ENCODE results near the gene PPP2R5D.
"Not testable (repeated sequence)": the region's sequence is repeated elsewhere in the genome, so short reads cannot be mapped to it uniquely, and the experiment has no call there.

PPP2R5D gene

GRCh38 chr6:42984001-42984923 is at the start of gene PPP2R5D:
Gene PPP2R5D (plus strand): TSS chr6:42984570. CDS start chr6:42984678, 108 bp downstream.
- DNase-seq (ENCODE audit: low spot score) = peak; percentile 96

DNA sequence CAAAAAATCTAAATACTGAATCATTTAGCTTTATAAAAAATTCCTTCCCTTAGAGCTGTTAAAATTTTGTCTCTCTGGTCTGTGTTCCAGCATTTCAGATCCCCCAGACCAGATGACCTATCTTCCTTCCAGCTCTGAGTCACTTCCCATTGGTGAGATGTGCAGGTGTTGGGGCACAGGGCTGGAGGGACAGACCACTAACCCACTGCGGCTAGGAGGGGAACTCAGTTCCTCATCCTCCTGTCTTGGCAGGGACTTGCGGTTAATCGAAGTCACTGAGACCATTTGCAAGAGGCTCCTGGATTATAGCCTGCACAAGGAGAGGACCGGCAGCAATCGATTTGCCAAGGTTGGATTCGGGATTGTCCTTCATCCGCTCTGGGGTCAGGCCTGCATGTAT is 49.0 kb upstream of the PPP2R5D start:
- DNase-seq (ENCODE audit: low spot score) = no peak

DNA sequence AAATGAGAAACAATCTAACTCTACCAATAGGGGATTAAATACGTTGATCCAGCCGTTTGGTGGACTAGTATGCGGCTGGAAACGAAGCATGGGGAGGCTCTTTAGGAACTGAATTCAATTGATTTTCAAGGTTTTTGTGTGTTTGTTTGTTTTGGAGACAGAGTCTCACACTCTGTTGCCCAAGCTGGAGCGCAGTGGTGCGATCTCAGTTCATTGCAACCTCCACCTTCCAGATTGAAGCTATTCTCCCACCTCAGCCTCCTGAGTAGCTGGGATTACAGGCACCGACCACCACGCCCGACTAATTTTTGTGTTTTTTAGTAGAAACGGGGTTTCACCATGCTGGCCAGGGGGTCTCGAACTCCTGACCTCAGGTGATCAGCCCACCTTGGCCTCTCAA is 48.0 kb upstream of the PPP2R5D start:
- no peak for DNase-seq (ENCODE audit: low spot score)

DNA sequence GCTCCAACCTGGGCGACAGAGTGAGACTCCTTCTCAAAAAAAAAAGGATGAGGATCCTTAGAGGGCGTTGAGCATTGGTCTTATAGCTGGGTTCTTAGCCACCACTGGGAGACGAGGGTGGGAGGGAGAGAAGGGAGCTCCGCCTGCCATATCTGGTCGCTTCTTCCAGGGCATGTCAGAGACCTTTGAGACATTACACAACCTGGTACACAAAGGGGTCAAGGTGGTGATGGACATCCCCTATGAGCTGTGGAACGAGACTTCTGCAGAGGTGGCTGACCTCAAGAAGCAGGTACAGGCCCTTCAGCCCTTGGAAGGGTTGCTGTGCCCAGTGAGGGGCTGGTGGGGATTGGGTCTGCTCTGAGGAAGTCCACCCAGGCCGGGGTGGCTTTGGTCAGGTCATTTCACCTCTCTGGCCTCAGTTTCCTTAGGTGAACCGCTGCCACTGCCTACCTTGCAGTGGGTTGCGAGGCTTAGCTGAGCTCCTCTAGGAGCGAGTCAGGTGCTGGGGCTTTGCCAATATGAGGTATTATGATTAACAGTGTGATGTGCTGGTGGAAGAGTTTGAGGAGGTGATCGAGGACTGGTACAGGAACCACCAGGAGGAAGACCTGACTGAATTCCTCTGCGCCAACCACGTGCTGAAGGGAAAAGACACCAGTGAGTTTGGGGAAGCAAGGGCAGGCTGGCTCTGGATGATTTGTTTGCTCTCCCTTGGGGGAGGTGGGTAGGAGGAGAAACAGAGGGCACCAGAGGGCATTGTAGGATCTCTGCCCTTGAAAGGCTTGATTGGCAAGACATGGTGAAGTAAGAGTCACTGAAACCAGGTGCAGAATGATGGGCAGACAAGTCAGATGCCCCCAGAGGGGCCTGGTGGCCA is 46.6 kb upstream of the PPP2R5D start:
- no peak for DNase-seq (ENCODE audit: low spot score)

DNA sequence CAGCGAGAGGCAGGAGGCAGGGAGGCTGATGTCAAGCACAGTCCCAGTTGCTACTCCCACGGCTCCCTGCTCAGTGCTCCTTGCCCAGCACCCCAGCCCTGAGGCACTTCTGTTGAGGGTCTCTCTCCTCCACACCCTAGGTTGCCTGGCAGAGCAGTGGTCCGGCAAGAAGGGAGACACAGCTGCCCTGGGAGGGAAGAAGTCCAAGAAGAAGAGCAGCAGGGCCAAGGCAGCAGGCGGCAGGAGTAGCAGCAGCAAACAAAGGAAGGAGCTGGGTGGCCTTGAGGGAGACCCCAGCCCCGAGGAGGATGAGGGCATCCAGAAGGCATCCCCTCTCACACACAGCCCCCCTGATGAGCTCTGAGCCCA is 46.0 kb upstream of the PPP2R5D start:
- no peak for DNase-seq (ENCODE audit: low spot score)

DNA sequence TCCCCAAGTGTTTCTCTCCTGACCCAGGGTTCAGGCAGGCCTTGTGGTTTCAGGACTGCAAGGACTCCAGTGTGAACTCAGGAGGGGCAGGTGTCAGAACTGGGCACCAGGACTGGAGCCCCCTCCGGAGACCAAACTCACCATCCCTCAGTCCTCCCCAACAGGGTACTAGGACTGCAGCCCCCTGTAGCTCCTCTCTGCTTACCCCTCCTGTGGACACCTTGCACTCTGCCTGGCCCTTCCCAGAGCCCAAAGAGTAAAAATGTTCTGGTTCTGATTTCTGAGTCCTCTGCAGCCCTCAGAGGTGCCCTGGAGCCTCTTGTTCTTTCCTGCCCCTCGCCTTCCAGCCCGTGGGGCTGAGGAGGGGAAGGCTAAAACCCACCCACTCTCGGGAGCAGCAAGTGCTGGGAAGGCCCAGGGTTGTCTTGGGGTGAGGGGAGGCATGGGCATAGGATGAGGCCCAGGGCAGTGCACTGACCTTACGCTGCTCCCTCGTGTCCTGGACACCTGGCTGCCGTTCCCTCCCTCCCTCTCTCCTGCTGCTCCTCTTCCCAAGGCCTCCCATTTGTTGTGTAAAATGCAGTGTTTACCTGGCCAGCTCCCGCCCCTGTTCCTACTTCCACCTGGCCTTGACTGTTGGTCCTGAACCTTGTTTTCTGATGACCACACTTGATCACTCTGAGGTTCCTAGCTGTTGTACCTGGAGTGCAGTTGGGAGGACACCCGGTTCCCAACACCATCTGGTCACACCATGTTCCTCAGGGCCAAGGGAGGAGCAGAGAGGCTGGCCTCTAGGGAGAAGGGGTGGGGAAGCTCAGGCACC is 45.2 kb upstream of the PPP2R5D start:
- no peak for DNase-seq (ENCODE audit: low spot score)

DNA sequence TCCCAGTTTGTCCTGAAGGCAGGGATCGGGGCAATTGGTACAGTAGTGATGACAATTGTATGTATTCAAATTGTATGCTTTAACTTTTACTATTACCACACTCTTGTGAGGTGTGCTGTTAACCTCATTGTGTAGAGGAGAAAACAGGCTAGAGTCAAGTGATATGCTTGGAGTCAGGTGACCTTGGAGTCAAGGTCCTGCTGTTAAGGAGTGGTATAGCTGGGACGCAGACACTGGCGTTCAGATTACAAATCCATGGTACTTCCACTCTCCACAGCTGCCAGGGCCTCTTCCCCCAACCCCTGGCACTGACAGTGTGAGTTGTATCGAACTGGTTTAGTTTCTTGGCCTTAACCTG is 44.6 kb upstream of the PPP2R5D start:
- DNase-seq (ENCODE audit: low spot score) = no peak

- no peak for DNase-seq (ENCODE audit: low spot score)
Measured at GRCh38 chr6:42940493-42941045, 43.8 kb upstream of the PPP2R5D start.

- DNase-seq (ENCODE audit: low spot score) = not testable (repeated sequence)
Measured at GRCh38 chr6:42941356-42941755, 43.0 kb upstream of the PPP2R5D start.

DNA sequence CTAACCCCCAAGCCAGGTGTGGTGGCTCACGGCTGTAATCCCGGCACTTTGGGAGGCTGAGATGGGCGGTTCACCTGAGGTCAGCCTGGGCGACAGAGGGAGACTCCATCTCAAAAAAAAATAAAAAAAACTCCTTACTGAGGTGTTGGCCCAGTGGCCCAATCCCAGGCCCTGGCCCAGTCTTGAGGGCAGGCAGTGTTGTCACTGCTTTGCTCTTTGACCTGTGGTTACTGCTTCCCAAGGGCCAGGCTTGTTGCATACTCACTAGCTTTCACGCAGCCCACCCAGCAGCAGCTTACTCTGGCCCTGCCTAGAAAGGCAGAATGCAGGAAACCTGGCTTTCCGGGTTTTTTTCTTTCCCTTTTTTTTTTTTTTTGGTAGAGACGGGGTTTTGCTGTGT is 41.9 kb upstream of the PPP2R5D start:
- DNase-seq (ENCODE audit: low spot score) = no peak

GRCh38 chr6:42947950-42948349 is 36.4 kb upstream of the PPP2R5D start:
- DNase-seq (ENCODE audit: low spot score) = no peak

- no peak for DNase-seq (ENCODE audit: low spot score)
Measured at GRCh38 chr6:42952389-42952788, 32.0 kb upstream of the PPP2R5D start.

GRCh38 chr6:42954405-42954804 is 30.0 kb upstream of the PPP2R5D start:
- DNase-seq (ENCODE audit: low spot score) = not testable (repeated sequence)

- DNase-seq (ENCODE audit: low spot score) = no peak
Measured at GRCh38 chr6:42958125-42958524, 26.2 kb upstream of the PPP2R5D start.

- no peak for DNase-seq (ENCODE audit: low spot score)
Measured at GRCh38 chr6:42959917-42960242, 24.5 kb upstream of the PPP2R5D start.

- DNase-seq (ENCODE audit: low spot score) = no peak
Measured at GRCh38 chr6:42960243-42961019, 23.9 kb upstream of the PPP2R5D start, which contains the start of gene GNMT. Gene GNMT (plus strand): TSS chr6:42960754. CDS start chr6:42960768, 14 bp downstream.

DNA sequence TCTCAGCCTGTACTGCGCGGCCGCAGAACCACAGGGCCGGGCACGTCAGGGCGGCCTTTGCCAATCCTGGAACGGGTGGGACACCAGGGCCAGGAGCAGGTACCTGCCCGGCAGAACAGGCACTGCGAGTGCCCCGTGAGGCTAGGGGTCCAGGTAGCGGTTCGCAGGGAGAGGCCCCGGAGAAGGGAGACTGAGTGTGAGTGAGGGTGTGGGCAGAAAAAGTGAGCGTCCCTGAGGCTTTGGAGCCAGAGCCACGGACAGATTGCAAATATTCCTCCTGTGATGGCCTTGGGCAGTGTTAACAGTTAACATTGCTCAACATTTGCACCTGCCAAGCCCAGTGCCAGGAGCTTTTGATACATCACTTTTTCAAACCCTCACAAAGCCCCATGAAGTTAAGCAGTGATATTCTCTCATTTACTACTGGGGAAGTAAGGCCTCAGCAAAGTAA is 23.3 kb upstream of the PPP2R5D start:
- DNase-seq (ENCODE audit: low spot score) = no peak

DNA sequence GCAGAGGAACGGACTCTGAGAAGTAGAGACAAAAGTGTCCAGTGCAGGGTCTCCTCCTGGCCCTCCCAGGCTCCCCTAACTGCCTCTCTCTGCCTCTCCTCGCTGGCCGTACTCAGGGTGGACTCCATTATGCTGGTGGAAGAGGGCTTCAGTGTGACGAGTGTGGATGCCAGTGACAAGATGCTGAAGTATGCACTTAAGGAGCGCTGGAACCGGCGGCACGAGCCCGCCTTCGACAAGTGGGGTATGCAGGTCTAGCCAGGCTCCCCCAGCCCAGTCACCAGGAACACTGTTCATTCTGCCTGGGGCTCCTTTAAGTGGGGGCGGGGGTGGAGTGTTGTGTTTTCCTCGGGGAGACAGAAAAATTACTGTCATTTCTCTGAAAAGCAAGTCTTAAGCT is 22.3 kb upstream of the PPP2R5D start:
- DNase-seq (ENCODE audit: low spot score) = no peak

DNA sequence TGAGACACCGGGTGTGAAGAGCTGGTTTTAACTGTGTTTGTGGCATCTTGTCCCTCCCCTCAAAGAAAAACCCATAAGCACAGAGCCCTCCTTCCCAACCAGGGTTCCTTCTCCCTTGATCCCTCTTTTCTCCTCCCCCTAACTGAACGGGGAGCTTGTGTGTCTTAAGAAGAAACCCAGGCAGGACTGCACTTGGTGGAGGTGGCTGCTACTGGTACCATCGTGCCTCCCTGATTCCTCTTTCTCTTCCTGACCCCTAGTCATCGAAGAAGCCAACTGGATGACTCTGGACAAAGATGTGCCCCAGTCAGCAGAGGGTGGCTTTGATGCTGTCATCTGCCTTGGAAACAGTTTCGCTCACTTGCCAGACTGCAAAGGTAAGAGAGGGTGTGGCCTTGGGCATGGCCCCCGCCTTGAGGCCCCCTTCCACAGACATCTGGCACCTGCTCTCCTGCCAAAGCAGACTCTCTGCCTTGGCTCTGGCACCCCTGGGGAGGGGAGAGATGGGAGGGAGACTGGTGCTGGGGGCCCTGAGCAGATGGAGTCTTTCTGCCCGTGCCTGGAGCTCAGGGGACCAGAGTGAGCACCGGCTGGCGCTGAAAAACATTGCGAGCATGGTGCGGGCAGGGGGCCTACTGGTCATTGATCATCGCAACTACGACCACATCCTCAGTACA is 21.7 kb upstream of the PPP2R5D start:
- DNase-seq (ENCODE audit: low spot score) = no peak

- no peak for DNase-seq (ENCODE audit: low spot score)
Measured at GRCh38 chr6:42963179-42963854, 21.1 kb upstream of the PPP2R5D start.
